Left ventricle myocardium inferior (tissue), 1 donor: Measurements from ENCODE around the gene TMC7. TPM values are rescaled to one million over a fixed set of nuclear protein-coding genes. Genes with fewer than 3 reads are reported as not detected.

Source experiments
- DNase-seq: peaks from one replicate; pipeline ENCODE4 v3.0.0-alpha.2; 2020
- H3K27ac ChIP-seq: fragments of 200-600 bp; replicated peaks from 2 replicates; pipeline ENCODE4 v1.8.0; 2021
- H3K27me3 ChIP-seq: fragments of 200-600 bp; 2 replicates; pipeline ENCODE4 v1.8.0; 2021; ENCODE audit warnings: low read depth
- H3K36me3 ChIP-seq: fragments of 200-600 bp; 2 replicates; pipeline ENCODE4 v1.8.0; 2021
- H3K4me1 ChIP-seq: fragments of 200-600 bp; 2 replicates; pipeline ENCODE4 v1.8.0; 2021
- H3K4me3 ChIP-seq: fragments of 200-600 bp; 2 replicates; pipeline ENCODE4 v1.8.0; 2021; ENCODE audit warnings: mild to moderate bottlenecking, moderate library complexity
- H3K9me3 ChIP-seq: fragments of 200-600 bp; replicated peaks from 2 replicates; pipeline ENCODE4 v1.8.0; 2021
- intact Hi-C: fragments of 100-400 bp; cut with micrococcal nuclease; formaldehyde crosslinking; loops from one replicate; pipeline ENCODE4 v1.11.0; 2022
- total RNA-seq: library from RNA; stranded (reverse); fragmentation: NEBNext Ultra II Directional; extraction: Animal tissue kit (Norgen Biotek cat#: 25700); gene quantifications from one replicate; pipeline ENCODE4 v1.2.1, GENCODE V29; 2021
- TF ChIP-seq, protein P1 (sequence below): fragments of 200-600 bp; IDR thresholded peaks from 2 replicates; pipeline ENCODE4 v1.8.0; 2021; ENCODE audit warnings: antibody characterized with exemption, mild to moderate bottlenecking, borderline replicate concordance
- donor health status: DM: no; HTN: yes; CAD: no; lungs with severe emphysema.

Gene TMC7
- total RNA-seq, 1 donor from 2014 or later: 0.69 TPM

- no peak overlapping the region for H3K27ac ChIP-seq
- H3K9me3 ChIP-seq: no peaks in the 10 kb centered on the region
- TF ChIP-seq, protein P1, sequence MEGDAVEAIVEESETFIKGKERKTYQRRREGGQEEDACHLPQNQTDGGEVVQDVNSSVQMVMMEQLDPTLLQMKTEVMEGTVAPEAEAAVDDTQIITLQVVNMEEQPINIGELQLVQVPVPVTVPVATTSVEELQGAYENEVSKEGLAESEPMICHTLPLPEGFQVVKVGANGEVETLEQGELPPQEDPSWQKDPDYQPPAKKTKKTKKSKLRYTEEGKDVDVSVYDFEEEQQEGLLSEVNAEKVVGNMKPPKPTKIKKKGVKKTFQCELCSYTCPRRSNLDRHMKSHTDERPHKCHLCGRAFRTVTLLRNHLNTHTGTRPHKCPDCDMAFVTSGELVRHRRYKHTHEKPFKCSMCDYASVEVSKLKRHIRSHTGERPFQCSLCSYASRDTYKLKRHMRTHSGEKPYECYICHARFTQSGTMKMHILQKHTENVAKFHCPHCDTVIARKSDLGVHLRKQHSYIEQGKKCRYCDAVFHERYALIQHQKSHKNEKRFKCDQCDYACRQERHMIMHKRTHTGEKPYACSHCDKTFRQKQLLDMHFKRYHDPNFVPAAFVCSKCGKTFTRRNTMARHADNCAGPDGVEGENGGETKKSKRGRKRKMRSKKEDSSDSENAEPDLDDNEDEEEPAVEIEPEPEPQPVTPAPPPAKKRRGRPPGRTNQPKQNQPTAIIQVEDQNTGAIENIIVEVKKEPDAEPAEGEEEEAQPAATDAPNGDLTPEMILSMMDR: no peak
- no peak overlapping the region for H3K4me3 ChIP-seq
- no peak for DNase-seq
- H3K27me3 ChIP-seq: no peaks in the 10 kb centered on the region
- peaks cover 8% of the 10 kb centered on the region for H3K4me1 ChIP-seq
- H3K36me3 ChIP-seq: peaks cover 26% of the 10 kb centered on the region
- intact Hi-C loops: loop anchor here (10.0 kb wide), 2 partner anchors 91 to 421 kb away; no protein-coding TSS in a partner anchor
These were observed 99.9 kb downstream of the TMC7 start for GRCh38 chr16:19083670-19084069.

DNA sequence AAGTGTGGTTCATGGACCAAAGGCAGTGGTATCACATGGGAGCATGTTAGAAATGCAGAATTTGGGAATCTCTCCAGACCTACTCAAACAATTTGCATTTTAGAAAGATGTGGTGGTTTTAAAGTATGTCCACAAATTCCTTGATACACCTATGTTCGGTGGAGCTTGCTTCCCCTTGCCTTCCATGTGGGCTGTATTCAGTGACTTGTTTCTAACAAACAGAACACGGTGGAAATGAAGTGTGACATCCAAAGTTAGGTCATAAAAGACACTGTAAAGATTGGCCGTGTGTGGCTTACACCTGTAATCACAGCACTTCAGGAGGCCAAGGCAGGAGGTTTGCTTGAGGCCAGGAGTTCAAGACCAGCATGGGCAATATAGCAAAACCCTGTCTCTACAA is 100.4 kb downstream of the TMC7 start:
- TF ChIP-seq, protein P1: no peak
- Histone ChIP-seq H3K27ac (no peak overlapping the region), H3K27me3 (no peaks in the 10 kb centered on the region), H3K36me3 (peaks cover 22% of the 10 kb centered on the region), H3K4me1 (peaks cover 8% of the 10 kb centered on the region), H3K4me3 (no peak overlapping the region), H3K9me3 (no peaks in the 10 kb centered on the region)
- DNase-seq: no peak
- intact Hi-C loops: loop anchor here (10.0 kb wide), 2 partner anchors 91 to 421 kb away; no protein-coding TSS in a partner anchor

DNA sequence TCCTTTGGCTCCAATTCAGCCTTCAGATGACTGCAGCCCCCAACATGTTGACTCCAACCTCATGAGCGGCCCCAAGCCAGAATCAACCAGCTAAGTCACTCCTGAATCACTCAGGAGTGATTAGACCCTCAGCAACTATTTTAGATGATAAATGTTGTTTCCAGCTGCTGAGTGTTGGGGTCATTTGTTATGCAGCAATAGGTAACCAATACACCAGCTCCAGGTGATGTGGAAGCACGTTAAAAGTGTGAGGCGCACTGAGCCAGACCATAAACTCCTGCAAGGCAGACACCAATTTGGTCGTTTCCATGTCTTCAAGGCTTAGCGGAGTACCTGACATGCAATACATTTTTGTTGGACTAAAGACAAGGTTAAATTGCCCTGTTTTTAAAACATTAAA is 101.1 kb downstream of the TMC7 start:
- Histone ChIP-seq H3K4me3 (no peak overlapping the region), H3K27me3 (no peaks in the 10 kb centered on the region), H3K4me1 (peaks cover 8% of the 10 kb centered on the region), H3K9me3 (no peaks in the 10 kb centered on the region), H3K27ac (no peak overlapping the region), H3K36me3 (peaks cover 16% of the 10 kb centered on the region)
- DNase-seq: no peak
- intact Hi-C loops: loop anchor here (5.0 to 10.0 kb wide), 3 partner anchors 90 to 420 kb away; no protein-coding TSS in a partner anchor
- TF ChIP-seq, protein P1: no peak

GRCh38 chr16:19085679-19086200 is 102.0 kb downstream of the TMC7 start:
- Histone ChIP-seq H3K27ac (no peak overlapping the region), H3K4me1 (peaks cover 8% of the 10 kb centered on the region), H3K9me3 (no peaks in the 10 kb centered on the region), H3K36me3 (peaks cover 16% of the 10 kb centered on the region), H3K27me3 (no peaks in the 10 kb centered on the region), H3K4me3 (peak overlapping the region; percentile 63)
- DNase-seq: no peak
- TF ChIP-seq, protein P1: no peak
- intact Hi-C loops: loop anchor here (5.0 to 10.0 kb wide), 3 partner anchors 89 to 419 kb away; no protein-coding TSS in a partner anchor

- peak overlapping the region; percentile 39 for H3K27ac ChIP-seq
These were observed 102.8 kb downstream of the TMC7 start for GRCh38 chr16:19086322-19087199.

More at GRCh38 chr16:19086322-19087199, 102.8 kb downstream of the TMC7 start:
- no peaks in the 10 kb centered on the region for H3K27me3 ChIP-seq
- H3K36me3 ChIP-seq: peaks cover 9% of the 10 kb centered on the region
- peak overlapping the region; percentile 63 for H3K4me3 ChIP-seq
- intact Hi-C loops: loop anchor here (5.0 to 10.0 kb wide), 3 partner anchors 88 to 418 kb away; no protein-coding TSS in a partner anchor
- DNase-seq: peak; percentile 82
- TF ChIP-seq, protein P1: peak; percentile 100
- H3K4me1 ChIP-seq: peaks cover 8% of the 10 kb centered on the region
- H3K9me3 ChIP-seq: no peaks in the 10 kb centered on the region
